ENCODE data around the gene TNK1.

The TNK1 gene

DNA sequence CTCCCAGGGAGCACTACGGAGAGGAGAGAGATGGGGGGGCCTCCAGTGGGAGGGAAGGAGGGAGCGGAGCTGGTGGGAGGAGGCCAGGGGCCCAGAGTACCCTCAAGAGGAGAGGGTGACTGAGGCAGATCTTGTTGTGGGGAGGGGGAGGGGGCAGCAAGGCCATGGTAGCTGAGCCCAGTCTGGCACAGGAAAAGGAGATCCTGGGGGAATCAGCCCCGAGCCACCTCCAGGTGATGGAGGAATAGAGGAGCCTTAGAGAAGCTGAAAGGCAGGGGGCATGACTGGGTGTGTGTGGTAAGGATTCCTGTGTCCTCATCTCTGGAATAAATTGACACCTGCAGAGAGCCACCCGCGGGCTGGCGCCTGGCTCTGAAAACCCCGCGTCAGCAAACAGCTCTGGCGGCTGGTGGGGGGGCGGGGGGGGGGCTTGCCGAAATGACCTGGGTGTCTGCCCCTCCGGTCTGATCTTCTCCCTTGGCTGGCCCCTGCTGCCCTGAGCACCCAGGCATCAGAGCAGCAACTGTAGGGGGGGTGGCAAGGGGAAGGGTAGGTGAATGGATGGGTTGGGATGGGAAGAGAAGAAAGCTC, 25.4 kb downstream of the TNK1 start:
- no peak overlapping the region for H3K4me3 ChIP-seq (ENCODE audit: low read depth, low read length)
- CTCF ChIA-PET: interaction anchor here (0.7 to 1.7 kb wide), 5 partner anchors 14 to 155 kb away, joined by 3 to 7 read pairs (median 4); no protein-coding TSS in a partner anchor
- TF ChIP-seq, protein P1, sequence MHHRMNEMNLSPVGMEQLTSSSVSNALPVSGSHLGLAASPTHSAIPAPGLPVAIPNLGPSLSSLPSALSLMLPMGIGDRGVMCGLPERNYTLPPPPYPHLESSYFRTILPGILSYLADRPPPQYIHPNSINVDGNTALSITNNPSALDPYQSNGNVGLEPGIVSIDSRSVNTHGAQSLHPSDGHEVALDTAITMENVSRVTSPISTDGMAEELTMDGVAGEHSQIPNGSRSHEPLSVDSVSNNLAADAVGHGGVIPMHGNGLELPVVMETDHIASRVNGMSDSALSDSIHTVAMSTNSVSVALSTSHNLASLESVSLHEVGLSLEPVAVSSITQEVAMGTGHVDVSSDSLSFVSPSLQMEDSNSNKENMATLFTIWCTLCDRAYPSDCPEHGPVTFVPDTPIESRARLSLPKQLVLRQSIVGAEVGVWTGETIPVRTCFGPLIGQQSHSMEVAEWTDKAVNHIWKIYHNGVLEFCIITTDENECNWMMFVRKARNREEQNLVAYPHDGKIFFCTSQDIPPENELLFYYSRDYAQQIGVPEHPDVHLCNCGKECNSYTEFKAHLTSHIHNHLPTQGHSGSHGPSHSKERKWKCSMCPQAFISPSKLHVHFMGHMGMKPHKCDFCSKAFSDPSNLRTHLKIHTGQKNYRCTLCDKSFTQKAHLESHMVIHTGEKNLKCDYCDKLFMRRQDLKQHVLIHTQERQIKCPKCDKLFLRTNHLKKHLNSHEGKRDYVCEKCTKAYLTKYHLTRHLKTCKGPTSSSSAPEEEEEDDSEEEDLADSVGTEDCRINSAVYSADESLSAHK (tag by site-specific recombination; IDR thresholded peaks at IDR 0.05): no peak
- TF ChIP-seq GLIS2 (tag by site-specific recombination; IDR thresholded peaks at IDR 0.05) (peak; percentile 60), IKZF3 (tag by site-specific recombination; IDR thresholded peaks at IDR 0.05) (no peak; the same call in none of the 2 replicates), ZNF175 (tag by site-specific recombination; IDR thresholded peaks at IDR 0.05) (no peak), GLI4 (tag by site-specific recombination; IDR thresholded peaks at IDR 0.05) (no peak), ZNF473 (tag by site-specific recombination; IDR thresholded peaks at IDR 0.05) (no peak), ZNF114 (tag by site-specific recombination; IDR thresholded peaks at IDR 0.05) (no peak), HOXD13 (CRISPR knock-in tag; IDR thresholded peaks at IDR 0.05; ENCODE audit: borderline replicate concordance) (no peak), ZNF621 (tag by site-specific recombination; IDR thresholded peaks at IDR 0.05) (no peak), PRDM1 (tag by site-specific recombination; IDR thresholded peaks at IDR 0.05) (no peak), ZBTB20 (tag by site-specific recombination; IDR thresholded peaks at IDR 0.05) (no peak), ZSCAN30 (tag by site-specific recombination; IDR thresholded peaks at IDR 0.05) (no peak), TCF7L2 (IDR thresholded peaks at IDR 0.05; ENCODE audit: borderline replicate concordance, low read depth, low read length) (no peak), ZNF585B (tag by site-specific recombination; IDR thresholded peaks at IDR 0.05) (no peak), ZSCAN16 (tag by site-specific recombination; IDR thresholded peaks at IDR 0.05) (no peak), ZNF292 (tag by site-specific recombination; IDR thresholded peaks at IDR 0.05; ENCODE audit: borderline replicate concordance, low read depth) (no peak), ZNF184 (tag by site-specific recombination; IDR thresholded peaks at IDR 0.05) (no peak), ZNF23 (tag by site-specific recombination; IDR thresholded peaks at IDR 0.05; ENCODE audit: borderline replicate concordance) (no peak), ZBTB21 (tag by site-specific recombination; IDR thresholded peaks at IDR 0.05) (no peak), MEIS1 (CRISPR knock-in tag; IDR thresholded peaks at IDR 0.05; ENCODE audit: borderline replicate concordance) (no peak), ZNF335 (tag by site-specific recombination; conservative IDR thresholded peaks at IDR 0.05) (no peak), ZNF174 (tag by site-specific recombination; IDR thresholded peaks at IDR 0.05) (no peak), ZNF529 (tag by site-specific recombination; IDR thresholded peaks at IDR 0.05; ENCODE audit: insufficient replicate concordance) (no peak), BCL11A (tag by site-specific recombination; IDR thresholded peaks at IDR 0.05; ENCODE audit: low read depth) (no peak)
- TF ChIP-seq, protein P2, sequence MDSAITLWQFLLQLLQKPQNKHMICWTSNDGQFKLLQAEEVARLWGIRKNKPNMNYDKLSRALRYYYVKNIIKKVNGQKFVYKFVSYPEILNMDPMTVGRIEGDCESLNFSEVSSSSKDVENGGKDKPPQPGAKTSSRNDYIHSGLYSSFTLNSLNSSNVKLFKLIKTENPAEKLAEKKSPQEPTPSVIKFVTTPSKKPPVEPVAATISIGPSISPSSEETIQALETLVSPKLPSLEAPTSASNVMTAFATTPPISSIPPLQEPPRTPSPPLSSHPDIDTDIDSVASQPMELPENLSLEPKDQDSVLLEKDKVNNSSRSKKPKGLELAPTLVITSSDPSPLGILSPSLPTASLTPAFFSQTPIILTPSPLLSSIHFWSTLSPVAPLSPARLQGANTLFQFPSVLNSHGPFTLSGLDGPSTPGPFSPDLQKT (IDR thresholded peaks at IDR 0.05; ENCODE audit: borderline replicate concordance, low read depth, low read length): no peak
- TF ChIP-seq, protein P3, sequence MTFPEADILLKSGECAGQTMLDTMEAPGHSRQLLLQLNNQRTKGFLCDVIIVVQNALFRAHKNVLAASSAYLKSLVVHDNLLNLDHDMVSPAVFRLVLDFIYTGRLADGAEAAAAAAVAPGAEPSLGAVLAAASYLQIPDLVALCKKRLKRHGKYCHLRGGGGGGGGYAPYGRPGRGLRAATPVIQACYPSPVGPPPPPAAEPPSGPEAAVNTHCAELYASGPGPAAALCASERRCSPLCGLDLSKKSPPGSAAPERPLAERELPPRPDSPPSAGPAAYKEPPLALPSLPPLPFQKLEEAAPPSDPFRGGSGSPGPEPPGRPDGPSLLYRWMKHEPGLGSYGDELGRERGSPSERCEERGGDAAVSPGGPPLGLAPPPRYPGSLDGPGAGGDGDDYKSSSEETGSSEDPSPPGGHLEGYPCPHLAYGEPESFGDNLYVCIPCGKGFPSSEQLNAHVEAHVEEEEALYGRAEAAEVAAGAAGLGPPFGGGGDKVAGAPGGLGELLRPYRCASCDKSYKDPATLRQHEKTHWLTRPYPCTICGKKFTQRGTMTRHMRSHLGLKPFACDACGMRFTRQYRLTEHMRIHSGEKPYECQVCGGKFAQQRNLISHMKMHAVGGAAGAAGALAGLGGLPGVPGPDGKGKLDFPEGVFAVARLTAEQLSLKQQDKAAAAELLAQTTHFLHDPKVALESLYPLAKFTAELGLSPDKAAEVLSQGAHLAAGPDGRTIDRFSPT (tag by site-specific recombination; IDR thresholded peaks at IDR 0.05): no peak
- TF ChIP-seq, protein P4, sequence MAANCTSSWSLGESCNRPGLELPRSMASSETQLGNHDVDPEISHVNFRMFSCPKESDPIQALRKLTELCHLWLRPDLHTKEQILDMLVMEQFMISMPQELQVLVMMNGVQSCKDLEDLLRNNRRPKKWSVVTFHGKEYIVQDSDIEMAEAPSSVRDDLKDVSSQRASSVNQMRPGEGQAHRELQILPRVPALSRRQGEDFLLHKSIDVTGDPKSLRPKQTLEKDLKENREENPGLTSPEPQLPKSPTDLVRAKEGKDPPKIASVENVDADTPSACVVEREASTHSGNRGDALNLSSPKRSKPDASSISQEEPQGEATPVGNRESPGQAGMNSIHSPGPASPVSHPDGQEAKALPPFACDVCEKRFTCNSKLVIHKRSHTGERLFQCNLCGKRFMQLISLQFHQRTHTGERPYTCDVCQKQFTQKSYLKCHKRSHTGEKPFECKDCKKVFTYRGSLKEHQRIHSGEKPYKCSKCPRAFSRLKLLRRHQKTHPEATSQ (tag by site-specific recombination; IDR thresholded peaks at IDR 0.05): no peak
- TF ChIP-seq, protein P5, sequence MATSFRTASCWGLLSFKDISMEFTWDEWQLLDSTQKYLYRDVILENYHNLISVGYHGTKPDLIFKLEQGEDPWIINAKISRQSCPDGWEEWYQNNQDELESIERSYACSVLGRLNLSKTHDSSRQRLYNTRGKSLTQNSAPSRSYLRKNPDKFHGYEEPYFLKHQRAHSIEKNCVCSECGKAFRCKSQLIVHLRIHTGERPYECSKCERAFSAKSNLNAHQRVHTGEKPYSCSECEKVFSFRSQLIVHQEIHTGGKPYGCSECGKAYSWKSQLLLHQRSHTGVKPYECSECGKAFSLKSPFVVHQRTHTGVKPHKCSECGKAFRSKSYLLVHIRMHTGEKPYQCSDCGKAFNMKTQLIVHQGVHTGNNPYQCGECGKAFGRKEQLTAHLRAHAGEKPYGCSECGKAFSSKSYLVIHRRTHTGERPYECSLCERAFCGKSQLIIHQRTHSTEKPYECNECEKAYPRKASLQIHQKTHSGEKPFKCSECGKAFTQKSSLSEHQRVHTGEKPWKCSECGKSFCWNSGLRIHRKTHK (tag by site-specific recombination; IDR thresholded peaks at IDR 0.05): no peak

More for the DNA sequence above, 25.4 kb downstream of the TNK1 start:
- Histone ChIP-seq H3K9me3 (ENCODE audit: control insufficient read depth, insufficient read depth, low read depth, low read length) (no peaks in the 10 kb centered on the region), H3K36me3 (ENCODE audit: control insufficient read depth in 2 of 2, insufficient read depth in 1 of 2, low read length in 2 of 2) (peaks cover 9 to 31% of the 10 kb centered on the region in 2 experiments; a peak in 2 of 3 replicates), H3K4me1 (ENCODE audit: control insufficient read depth, insufficient read depth, low read length) (peaks cover 8% of the 10 kb centered on the region), H3K27ac (ENCODE audit: extremely low read depth, low read depth, low read length) (no peak overlapping the region)
- POLR2A ChIA-PET: interaction anchor here (0.6 to 1.7 kb wide), 5 partner anchors 11 to 1358 kb away, joined by 3 to 5 read pairs (median 4); partner anchors contain the start of genes PLSCR3 and TMEM102

All from HEK293 (cell line).